A673 (cell line): ENCODE data around the gene RBX1. TPM values are rescaled to one million over a fixed set of nuclear protein-coding genes. Genes with fewer than 3 reads are reported as not detected.

Experiments
- Bru-seq: library from RNA; stranded (reverse); fragments of 400-500 nt; gene quantifications from one replicate; lab custom pipeline; 2021; lab: Mats Ljungman, UMichigan
- BruChase-seq, 2 experiments: library from RNA; stranded (reverse); fragments of 400-500 nt; gene quantifications; one replicate each; lab custom pipeline; 2021; lab: Mats Ljungman, UMichigan
- BruUV-seq: library from RNA; stranded (reverse); fragments of 400-500 nt; replicated peaks from 2 replicates; lab custom pipeline; 2021; lab: Mats Ljungman, UMichigan
- CTCF ChIA-PET: fragments of 300-600 bp; sonication (Branson Sonifier 250); formaldehyde crosslinking; loops from one replicate; lab custom pipeline; 2022; ENCODE audit warnings: antibody characterized with exemption; lab: Charles Lee
- POLR2A ChIA-PET: fragments of 300-600 bp; sonication (Branson Sonifier 250); formaldehyde crosslinking; loops from one replicate; lab custom pipeline; 2022; ENCODE audit warnings: antibody characterized with exemption; ENCODE audit not compliant: low non-redundant PET; lab: Charles Lee
- DNase-seq: peaks from one replicate; pipeline ENCODE4 v3.0.0-alpha.2; 2015; ENCODE audit warnings: low spot score
- H3K27ac ChIP-seq: fragments of 200-600 bp; sonication (generic); 2 replicates; pipeline ENCODE4 v1.5.1; 2016; ENCODE audit warnings: mixed run types, low read depth, mild to moderate bottlenecking, mixed read lengths, antibody characterized with exemption, low read length; ENCODE audit not compliant: poor library complexity, severe bottlenecking
- H3K27me3 ChIP-seq: fragments of 200-600 bp; sonication (generic); replicated peaks from 2 replicates; pipeline ENCODE4 v1.6.1; 2017; ENCODE audit warnings: mixed run types, low read depth, mild to moderate bottlenecking, mixed read lengths, antibody characterized with exemption, low read length; ENCODE audit not compliant: insufficient read depth, poor library complexity
- H3K36me3 ChIP-seq: fragments of 200-600 bp; sonication (generic); 2 replicates; pipeline ENCODE4 v1.6.1; 2016; ENCODE audit warnings: mixed run types, mild to moderate bottlenecking, mixed read lengths, antibody characterized with exemption, low read length; ENCODE audit not compliant: insufficient read depth, poor library complexity, severe bottlenecking
- H3K4me1 ChIP-seq: fragments of 200-600 bp; sonication (generic); 2 replicates; pipeline ENCODE4 v1.6.1; 2017; ENCODE audit warnings: mixed run types, mild to moderate bottlenecking, mixed read lengths, antibody characterized with exemption, low read length; ENCODE audit not compliant: insufficient read depth, poor library complexity, severe bottlenecking
- H3K4me3 ChIP-seq: fragments of 200-600 bp; sonication (generic); 2 replicates; pipeline ENCODE4 v1.5.1; 2016; ENCODE audit warnings: low read depth, mixed run types, mild to moderate bottlenecking, mixed read lengths, low read length; ENCODE audit not compliant: poor library complexity, severe bottlenecking
- H3K9me3 ChIP-seq: fragments of 200-600 bp; sonication (generic); 2 replicates; pipeline ENCODE4 v1.6.1; 2016; ENCODE audit warnings: mixed run types, low read depth, mild to moderate bottlenecking, mixed read lengths, antibody characterized with exemption, low read length; ENCODE audit not compliant: poor library complexity, severe bottlenecking
- EZH2 ChIP-seq: fragments of 200-600 bp; sonication (generic); IDR thresholded peaks from 2 replicates; pipeline ENCODE4 v1.6.1; 2017; ENCODE audit warnings: borderline replicate concordance, low read depth, mild to moderate bottlenecking, mixed read lengths, antibody characterized with exemption, low read length; ENCODE audit not compliant: poor library complexity, severe bottlenecking
- intact Hi-C: fragments of 100-400 bp; cut with micrococcal nuclease; formaldehyde crosslinking; loops from one replicate; pipeline ENCODE4 v1.10.0; 2022; ENCODE audit not compliant: unreplicated experiment
- long read RNA-seq: library from polyadenylated mRNA; stranded (forward); transcript quantifications from one replicate; pipeline ENCODE4 v2.0.0, GENCODE V29; 2022
- total RNA-seq: library from RNA; stranded (reverse); gene quantifications from 2 replicates; pipeline ENCODE4 v1.2.3, GENCODE V29; 2021
- TF ChIP-seq, protein P1 (sequence below): fragments of 300-800, 200-600 bp; sonication (generic); conservative IDR thresholded peaks from 2 replicates; pipeline ENCODE4 v1.5.1; 2017; ENCODE audit warnings: low read depth, mild to moderate bottlenecking, antibody characterized with exemption, low read length, moderate library complexity, mixed read lengths

Gene RBX1
- total RNA-seq (82.3 and 83.9 TPM in 2 replicates), Bru-seq, nascent RNA (percentile 93 among the genes with signal in this experiment), BruChase-seq, experiment 1, labeled RNA remaining after a 2-hour chase (percentile 92 among the genes with signal in this experiment), BruChase-seq, experiment 2, labeled RNA remaining after a 6-hour chase (percentile 90 among the genes with signal in this experiment)
- long read RNA-seq, transcript RBX1-201 (5 exons, 1,188 nt) = major isoform, 306 of 368 reads
- long read RNA-seq, transcript RBX1-202 (2 exons, 1,871 nt) = minor isoform, 29 of 368 reads
- long read RNA-seq, partial matches to known transcripts = 1 of 368 reads
- long read RNA-seq, other reads (novel, unspliced or antisense) = 32 of 368 reads

DNA sequence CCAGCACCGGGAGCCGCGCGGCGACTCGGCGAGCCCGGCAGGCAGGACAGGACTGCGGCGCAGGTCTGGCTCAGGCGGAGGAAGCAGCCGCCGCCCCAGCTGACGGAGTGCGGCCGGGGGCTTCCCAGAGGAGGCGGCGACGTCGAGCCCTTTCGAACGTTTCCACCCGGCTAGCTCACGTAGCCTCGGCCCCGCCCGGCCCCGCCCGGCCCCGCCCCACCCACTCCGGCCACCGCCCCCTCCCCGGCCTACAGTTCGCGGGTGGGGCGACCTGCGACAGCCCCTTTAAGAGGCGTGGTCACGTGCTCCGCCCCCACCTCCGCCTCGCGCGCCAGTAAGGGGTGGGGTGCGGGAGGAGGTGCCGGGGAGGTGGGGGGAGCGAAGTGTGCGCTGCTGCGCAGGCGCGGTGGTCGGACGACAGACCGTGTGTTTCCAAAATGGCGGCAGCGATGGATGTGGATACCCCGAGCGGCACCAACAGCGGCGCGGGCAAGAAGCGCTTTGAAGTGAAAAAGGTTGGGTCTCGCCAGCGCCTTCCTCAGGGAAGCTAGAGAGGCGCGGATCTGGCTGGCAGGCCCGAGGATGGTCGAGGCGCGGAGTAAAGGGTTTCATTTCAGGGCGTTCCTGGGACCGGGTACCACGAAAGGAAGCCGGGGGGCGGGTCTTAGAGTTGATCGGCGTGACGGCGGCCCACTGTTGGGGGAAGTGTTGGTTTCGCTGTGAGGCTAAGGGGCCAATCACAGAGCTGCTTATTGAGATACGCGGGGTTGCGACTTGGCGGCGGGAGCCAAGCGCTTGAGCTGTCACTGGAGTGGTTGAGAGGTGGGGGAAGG lies at the start of gene RBX1:
Gene RBX1 (plus strand): TSS at position 417 of the 833 bp plus-strand sequence. CDS start 21 bp downstream, at position 438.
- BruUV-seq = no TSS peak
- Histone ChIP-seq H3K4me3 (peak within 1 kb of the TSS; percentile 91), H3K4me1 (peaks cover 16% of the 10 kb centered on the region), H3K9me3 (no peaks in the 10 kb centered on the region), H3K36me3 (peaks cover 22% of the 10 kb centered on the region), H3K27ac (peak within 1 kb of the TSS; percentile 96), H3K27me3 (no peaks in the 10 kb centered on the region)
- CTCF ChIA-PET = interaction anchor here (1.0 to 1.1 kb wide), 2 partner anchors 28 to 286 kb away, joined by 3 read pairs; no protein-coding TSS in a partner anchor
- POLR2A ChIA-PET = interaction anchor here (0.6 kb wide), 3 partner anchors 16 to 115 kb away, joined by 3 to 17 read pairs (median 8); no protein-coding TSS in a partner anchor
- peak; percentile 99 for DNase-seq
- no peak for TF ChIP-seq EZH2
- TF ChIP-seq, protein P1, sequence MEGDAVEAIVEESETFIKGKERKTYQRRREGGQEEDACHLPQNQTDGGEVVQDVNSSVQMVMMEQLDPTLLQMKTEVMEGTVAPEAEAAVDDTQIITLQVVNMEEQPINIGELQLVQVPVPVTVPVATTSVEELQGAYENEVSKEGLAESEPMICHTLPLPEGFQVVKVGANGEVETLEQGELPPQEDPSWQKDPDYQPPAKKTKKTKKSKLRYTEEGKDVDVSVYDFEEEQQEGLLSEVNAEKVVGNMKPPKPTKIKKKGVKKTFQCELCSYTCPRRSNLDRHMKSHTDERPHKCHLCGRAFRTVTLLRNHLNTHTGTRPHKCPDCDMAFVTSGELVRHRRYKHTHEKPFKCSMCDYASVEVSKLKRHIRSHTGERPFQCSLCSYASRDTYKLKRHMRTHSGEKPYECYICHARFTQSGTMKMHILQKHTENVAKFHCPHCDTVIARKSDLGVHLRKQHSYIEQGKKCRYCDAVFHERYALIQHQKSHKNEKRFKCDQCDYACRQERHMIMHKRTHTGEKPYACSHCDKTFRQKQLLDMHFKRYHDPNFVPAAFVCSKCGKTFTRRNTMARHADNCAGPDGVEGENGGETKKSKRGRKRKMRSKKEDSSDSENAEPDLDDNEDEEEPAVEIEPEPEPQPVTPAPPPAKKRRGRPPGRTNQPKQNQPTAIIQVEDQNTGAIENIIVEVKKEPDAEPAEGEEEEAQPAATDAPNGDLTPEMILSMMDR = no peak
- intact Hi-C loops = loop anchor here (1.0 kb wide), 1 partner anchor 140 kb away; no protein-coding TSS in a partner anchor

- TF ChIP-seq EZH2 = no peak
- TF ChIP-seq, protein P1 = no peak
- intact Hi-C loops = no loop called here
- no TSS peak for BruUV-seq
- DNase-seq = no peak
- Histone ChIP-seq H3K4me1 (no peaks in the 10 kb centered on the region), H3K9me3 (no peaks in the 10 kb centered on the region), H3K4me3 (no peak overlapping the region), H3K27ac (no peak overlapping the region), H3K27me3 (no peaks in the 10 kb centered on the region), H3K36me3 (peaks cover 7% of the 10 kb centered on the region)
- CTCF ChIA-PET = no interaction called here
- POLR2A ChIA-PET = no interaction called here
Observed at GRCh38 chr22:40904101-40904500, 47.1 kb upstream of the RBX1 start.

DNA sequence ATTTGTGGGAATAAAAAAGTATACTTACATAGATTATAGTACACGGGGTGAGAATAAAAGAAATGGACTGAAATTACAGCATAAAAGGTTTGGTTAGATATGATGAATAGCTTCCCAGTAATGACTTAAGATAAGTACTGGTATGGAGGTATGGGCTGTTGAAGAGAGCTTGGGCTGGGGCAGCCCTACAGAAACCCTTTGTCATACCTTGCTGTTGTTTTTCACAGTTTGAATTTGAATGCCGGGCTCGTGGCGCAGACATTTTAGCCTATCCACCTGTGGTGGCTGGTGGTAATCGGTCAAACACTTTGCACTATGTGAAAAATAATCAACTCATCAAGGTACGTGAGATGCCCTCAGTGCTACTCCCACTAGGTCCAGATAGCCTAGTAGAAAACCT lies 42.3 kb upstream of the RBX1 start:
- ChIA-PET CTCF (interaction anchor here (0.6 to 1.0 kb wide), 2 partner anchors 10 to 226 kb away, joined by 3 to 10 read pairs; no protein-coding TSS in a partner anchor), POLR2A (interaction anchor here (0.7 kb wide), 1 partner anchor 713 kb away, joined by 3 read pairs; no protein-coding TSS in a partner anchor)
- Histone ChIP-seq H3K27ac (no peak overlapping the region), H3K9me3 (no peaks in the 10 kb centered on the region), H3K4me3 (no peak overlapping the region), H3K27me3 (no peaks in the 10 kb centered on the region), H3K4me1 (no peaks in the 10 kb centered on the region), H3K36me3 (peaks cover 17% of the 10 kb centered on the region)
- TF ChIP-seq, protein P1 = no peak
- TF ChIP-seq EZH2 = no peak
- no TSS peak for BruUV-seq
- intact Hi-C loops = no loop called here
- DNase-seq = no peak
